Measurements from ENCODE around the gene BPIFA1. TPM values are rescaled to one million over a fixed set of nuclear protein-coding genes. Genes with fewer than 3 reads are reported as not detected.

BPIFA1 gene
- total and polyA plus RNA-seq, 12 donors = not detected

- H3K27me3 ChIP-seq = peaks cover 0 to 54% (median 13%) of the 10 kb centered on the region in 7 donors
These were observed 40.1 kb downstream of the BPIFA1 start for GRCh38 chr20:33275871-33276270.

DNA sequence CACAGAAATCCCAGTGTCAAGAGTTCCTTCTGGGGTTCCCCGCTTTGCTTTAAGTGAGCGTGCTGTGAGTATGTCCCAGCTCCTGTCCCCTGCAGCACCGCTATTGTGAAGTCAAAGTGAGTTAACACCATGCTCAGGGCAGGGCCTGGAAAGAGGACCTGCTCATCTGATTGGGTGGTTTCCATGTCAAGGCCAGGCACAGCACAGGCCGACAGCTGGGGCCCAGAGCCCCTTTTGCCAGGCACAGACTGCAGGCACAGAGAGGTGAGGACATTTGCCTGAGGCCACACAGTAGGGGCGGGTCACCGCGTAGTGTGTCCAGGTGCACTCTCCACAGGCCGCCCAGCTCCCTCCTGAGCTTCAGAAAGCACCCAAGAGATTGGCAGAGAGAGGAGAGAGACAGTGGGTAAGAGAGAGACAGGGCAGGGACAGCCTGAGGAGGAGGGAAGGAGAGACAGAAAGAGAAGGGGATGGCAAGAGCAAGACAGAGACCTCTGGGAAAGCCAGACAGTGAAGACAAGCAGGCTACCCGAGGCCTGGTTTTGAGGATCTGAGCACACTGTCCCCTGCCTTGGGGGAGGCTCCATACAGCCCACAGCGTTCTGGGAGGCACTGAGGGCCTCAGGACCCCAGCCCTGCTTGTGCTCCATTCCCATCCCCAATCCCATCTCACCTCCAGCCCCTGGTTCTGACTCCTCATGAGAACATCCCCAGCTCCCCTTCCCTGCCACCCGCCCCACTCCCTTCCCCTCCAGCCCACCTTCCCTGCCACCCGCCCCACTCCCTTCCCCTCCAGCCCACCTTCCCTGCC lies 40.7 kb downstream of the BPIFA1 start:
- intact Hi-C loops (cut with DNase I) = no loop called here
- no peak for TF ChIP-seq CTCF (IDR thresholded peaks at IDR 0.05)
- Histone ChIP-seq H3K4me1 (no peaks in the 10 kb centered on the region), H3K27ac (no peak overlapping the region), H3K4me3 (no peak overlapping the region), H3K9me3 (no peaks in the 10 kb centered on the region), H3K27me3 (peaks cover 0 to 54% (median 17%) of the 10 kb centered on the region in 7 donors), H3K36me3 (no peaks in the 10 kb centered on the region)
- no peak for ATAC-seq
- WGBS, 2 donors = 71 to 73% methylated on average over 9 to 12 of the region's 12 CpGs
- DNase-seq = no peak

More at GRCh38 chr20:33275871-33276270, 40.1 kb downstream of the BPIFA1 start:
- TF ChIP-seq CTCF (IDR thresholded peaks at IDR 0.05) = no peak
- Histone ChIP-seq H3K4me3 (no peak overlapping the region), H3K27ac (no peak overlapping the region), H3K36me3 (no peaks in the 10 kb centered on the region), H3K9me3 (no peaks in the 10 kb centered on the region), H3K4me1 (no peaks in the 10 kb centered on the region)
- DNase-seq = no peak
- no peak for ATAC-seq
- intact Hi-C loops (cut with DNase I) = no loop called here
- WGBS, 2 donors = 56 to 57% methylated on average over 3 of the region's 3 CpGs

GRCh38 chr20:33277471-33278441 lies 42.0 kb downstream of the BPIFA1 start:
- H3K9me3 ChIP-seq = no peaks in the 10 kb centered on the region
- peaks cover 0 to 49% (median 27%) of the 10 kb centered on the region in 7 donors for H3K27me3 ChIP-seq
- 56 to 61% methylated on average over 13 of the region's 13 CpGs for WGBS, 2 donors
- ATAC-seq (no peak), DNase-seq (no peak)
- H3K27ac ChIP-seq = no peak overlapping the region
- TF ChIP-seq CTCF (IDR thresholded peaks at IDR 0.05) = no peak
- H3K4me3 ChIP-seq = no peak overlapping the region
- no peaks in the 10 kb centered on the region for H3K4me1 ChIP-seq
- intact Hi-C loops (cut with DNase I) = no loop called here
- H3K36me3 ChIP-seq = no peaks in the 10 kb centered on the region

DNA sequence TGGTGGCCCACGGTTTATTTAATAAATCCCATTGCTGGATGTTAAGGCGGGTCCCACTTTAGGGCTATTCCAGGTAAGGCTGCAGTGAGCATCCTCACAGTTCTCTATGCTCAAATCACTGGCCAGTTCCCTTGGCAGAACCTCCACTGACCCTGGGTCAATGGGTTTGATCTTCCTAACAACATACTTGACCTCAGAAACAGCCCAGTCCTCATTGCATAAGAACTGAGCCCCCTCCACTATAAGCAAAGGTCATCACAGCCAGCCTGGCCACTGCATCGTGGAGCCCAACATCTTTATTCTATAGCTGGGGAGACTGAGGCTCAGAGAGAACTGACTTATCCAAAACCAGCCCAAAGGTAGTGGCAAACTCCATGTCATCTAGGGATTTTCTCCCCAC lies 42.9 kb downstream of the BPIFA1 start:
- Histone ChIP-seq H3K36me3 (no peaks in the 10 kb centered on the region), H3K27ac (no peak overlapping the region), H3K9me3 (no peaks in the 10 kb centered on the region), H3K27me3 (peaks cover 0 to 53% (median 35%) of the 10 kb centered on the region in 7 donors), H3K4me1 (no peaks in the 10 kb centered on the region), H3K4me3 (no peak overlapping the region)
- intact Hi-C loops (cut with DNase I) = no loop called here
- DNase-seq = no peak
- WGBS, 2 donors = 81 to 82% methylated on average over 3 of the region's 3 CpGs
- no peak for TF ChIP-seq CTCF (IDR thresholded peaks at IDR 0.05)
- ATAC-seq = no peak
